Erythroblast (primary cell): ENCODE results near the gene TNFRSF21.

Source experiments
- GATA1 ChIP-seq: IDR thresholded peaks from 2 replicates; pipeline ENCODE4 v1.6.1; 2011; ENCODE audit warnings: low read depth, mild to moderate bottlenecking, control low read depth, low read length, moderate library complexity
- POLR2A ChIP-seq: IDR thresholded peaks from 2 replicates; pipeline ENCODE4 v1.6.1; 2011; ENCODE audit warnings: mild to moderate bottlenecking, low read length

- TF ChIP-seq GATA1 (no peak), POLR2A (no peak)
Measured at GRCh38 chr6:47301441-47301840, 8.3 kb downstream of the TNFRSF21 start.
